ENCODE data around the gene CBX6. TPM values are rescaled to one million over a fixed set of nuclear protein-coding genes. Genes with fewer than 3 reads are reported as not detected.

The CBX6 gene
- total RNA-seq, 1 donor from 2014 or later, result 61.6 TPM

DNA sequence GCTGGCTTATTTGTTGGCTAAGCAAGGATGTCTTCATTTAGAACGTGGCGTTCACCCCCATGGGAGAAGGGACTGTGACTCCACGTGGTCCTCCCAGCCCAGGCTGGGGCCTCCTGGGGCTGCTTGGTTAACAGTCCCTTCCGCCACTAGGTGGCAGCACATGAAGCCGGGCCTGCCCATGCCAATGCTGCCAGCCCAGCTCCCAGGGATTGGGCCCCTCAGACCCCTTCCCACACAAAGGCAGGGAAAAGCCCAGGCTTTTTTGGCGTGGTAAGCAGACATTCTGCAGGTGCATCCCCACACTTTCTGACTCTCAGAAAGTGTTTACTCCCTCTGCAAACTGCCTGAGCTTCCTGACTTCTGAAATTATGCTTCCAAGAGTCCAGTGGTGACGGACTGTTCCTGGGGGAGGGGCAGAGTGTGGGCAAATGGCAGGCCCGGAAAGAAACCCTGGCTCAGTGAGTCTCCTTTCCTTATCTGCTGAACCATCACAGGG, 3.1 kb downstream of the CBX6 start:
- Histone ChIP-seq H3K27ac (no peak overlapping the region), H3K4me3 (no peak overlapping the region), H3K36me3 (peaks cover 37% of the 10 kb centered on the region), H3K4me1 (peaks cover 44% of the 10 kb centered on the region), H3K27me3 (no peaks in the 10 kb centered on the region), H3K9me3 (no peaks in the 10 kb centered on the region)
- DNase-seq, result peak; percentile 90
- TF ChIP-seq, protein P1, sequence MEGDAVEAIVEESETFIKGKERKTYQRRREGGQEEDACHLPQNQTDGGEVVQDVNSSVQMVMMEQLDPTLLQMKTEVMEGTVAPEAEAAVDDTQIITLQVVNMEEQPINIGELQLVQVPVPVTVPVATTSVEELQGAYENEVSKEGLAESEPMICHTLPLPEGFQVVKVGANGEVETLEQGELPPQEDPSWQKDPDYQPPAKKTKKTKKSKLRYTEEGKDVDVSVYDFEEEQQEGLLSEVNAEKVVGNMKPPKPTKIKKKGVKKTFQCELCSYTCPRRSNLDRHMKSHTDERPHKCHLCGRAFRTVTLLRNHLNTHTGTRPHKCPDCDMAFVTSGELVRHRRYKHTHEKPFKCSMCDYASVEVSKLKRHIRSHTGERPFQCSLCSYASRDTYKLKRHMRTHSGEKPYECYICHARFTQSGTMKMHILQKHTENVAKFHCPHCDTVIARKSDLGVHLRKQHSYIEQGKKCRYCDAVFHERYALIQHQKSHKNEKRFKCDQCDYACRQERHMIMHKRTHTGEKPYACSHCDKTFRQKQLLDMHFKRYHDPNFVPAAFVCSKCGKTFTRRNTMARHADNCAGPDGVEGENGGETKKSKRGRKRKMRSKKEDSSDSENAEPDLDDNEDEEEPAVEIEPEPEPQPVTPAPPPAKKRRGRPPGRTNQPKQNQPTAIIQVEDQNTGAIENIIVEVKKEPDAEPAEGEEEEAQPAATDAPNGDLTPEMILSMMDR (IDR thresholded peaks at IDR 0.05), result peak; percentile 97
- ATAC-seq, result peak; percentile 54
- intact Hi-C loops (cut with DNase I), result no loop called here

DNA sequence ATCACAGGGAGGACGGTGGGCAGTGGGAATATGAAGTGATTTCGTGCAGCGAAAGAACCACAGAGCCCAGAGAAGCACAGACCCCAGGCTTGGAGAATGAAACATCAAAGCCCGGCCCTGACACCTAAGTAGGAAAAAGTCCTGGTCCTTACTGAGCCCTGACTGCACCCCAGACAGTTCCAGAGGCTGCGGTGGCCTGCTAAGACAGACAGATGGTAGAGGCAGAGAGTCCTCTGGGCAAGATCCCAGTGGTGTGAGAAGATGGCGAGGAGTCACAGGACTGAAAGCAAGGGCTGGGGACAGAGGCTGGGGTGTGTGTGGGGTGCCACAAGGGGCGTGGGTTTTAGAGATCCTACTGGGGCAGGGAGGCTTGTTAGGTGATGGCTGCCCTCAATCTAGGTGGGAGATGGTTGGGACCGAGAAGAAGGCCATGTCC, 3.7 kb downstream of the CBX6 start:
- ATAC-seq (no peak), DNase-seq (no peak)
- Histone ChIP-seq H3K36me3 (peaks cover 37% of the 10 kb centered on the region), H3K27me3 (no peaks in the 10 kb centered on the region), H3K9me3 (no peaks in the 10 kb centered on the region), H3K4me3 (no peak overlapping the region), H3K4me1 (peaks cover 39% of the 10 kb centered on the region), H3K27ac (no peak overlapping the region)
- TF ChIP-seq, protein P1 (IDR thresholded peaks at IDR 0.05), result no peak
- intact Hi-C loops (cut with DNase I), result no loop called here

DNA sequence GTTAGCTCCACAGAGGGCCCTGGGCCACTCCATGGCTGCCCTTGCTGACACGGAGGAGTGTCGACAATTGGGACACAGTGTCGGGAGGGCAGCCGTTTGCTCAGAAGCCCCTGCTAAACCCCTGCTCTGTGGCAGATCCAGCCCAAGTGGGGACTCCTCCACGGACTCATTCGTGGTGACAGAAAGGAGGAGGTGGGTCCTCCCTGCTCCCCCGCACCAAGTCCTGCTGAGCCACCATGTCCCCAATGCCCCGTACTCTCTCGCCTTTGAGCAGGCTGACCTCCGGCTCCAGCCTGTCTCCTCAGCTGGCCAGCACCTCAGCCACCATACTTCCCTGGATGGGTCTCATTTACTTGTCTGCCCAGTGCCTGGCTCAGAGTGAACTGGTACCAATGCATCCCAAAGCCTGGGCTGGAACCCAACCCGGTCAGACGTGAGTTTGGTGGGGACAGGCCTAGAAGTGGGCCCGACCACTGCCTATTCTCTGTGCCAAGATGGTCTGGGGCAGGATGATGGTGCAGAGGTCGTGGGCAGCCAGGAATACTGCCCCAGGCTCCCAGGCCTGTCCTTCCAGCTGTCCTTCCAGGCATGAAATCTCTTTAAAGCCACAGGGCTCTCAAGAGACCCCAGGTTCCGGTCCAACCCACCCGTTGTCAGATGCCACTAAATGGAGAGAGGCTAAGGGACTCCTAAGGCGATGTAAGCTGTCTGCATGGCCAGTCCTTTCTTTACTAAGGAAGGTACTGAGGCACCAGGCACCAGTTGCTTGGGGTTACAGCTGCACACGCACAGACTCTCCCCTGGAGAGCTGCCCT, 4.3 kb downstream of the CBX6 start:
- Histone ChIP-seq H3K4me3 (no peak overlapping the region), H3K4me1 (peaks cover 41% of the 10 kb centered on the region), H3K36me3 (peaks cover 37% of the 10 kb centered on the region), H3K27me3 (no peaks in the 10 kb centered on the region), H3K9me3 (no peaks in the 10 kb centered on the region), H3K27ac (no peak overlapping the region)
- TF ChIP-seq, protein P1 (IDR thresholded peaks at IDR 0.05), result no peak
- DNase-seq (no peak), ATAC-seq (no peak)
- intact Hi-C loops (cut with DNase I), result no loop called here

DNA sequence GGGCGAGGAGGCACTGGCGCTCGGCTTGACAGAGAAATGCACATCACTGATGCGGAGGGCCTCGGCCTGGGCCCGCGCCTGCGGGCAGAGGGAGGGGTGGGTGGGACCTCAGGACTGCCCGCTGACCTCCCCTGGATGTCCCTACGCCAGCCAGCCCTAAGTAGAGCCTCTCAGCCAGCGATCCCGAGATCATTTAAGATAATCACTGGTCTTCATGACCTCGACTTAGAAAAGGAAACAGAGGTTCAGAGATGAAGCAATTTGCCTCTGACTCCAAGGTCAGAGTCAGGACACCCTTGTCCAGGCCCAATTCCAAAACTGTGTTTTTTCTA, 4.9 kb downstream of the CBX6 start:
- no peak for DNase-seq
- H3K9me3 ChIP-seq, result no peaks in the 10 kb centered on the region
- peaks cover 37% of the 10 kb centered on the region for H3K36me3 ChIP-seq
- intact Hi-C loops (cut with DNase I), result no loop called here
- no peak overlapping the region for H3K4me3 ChIP-seq
- TF ChIP-seq, protein P1 (IDR thresholded peaks at IDR 0.05), result no peak
- H3K27ac ChIP-seq, result no peak overlapping the region
- no peaks in the 10 kb centered on the region for H3K27me3 ChIP-seq
- ATAC-seq, result no peak
- peaks cover 44% of the 10 kb centered on the region for H3K4me1 ChIP-seq

DNA sequence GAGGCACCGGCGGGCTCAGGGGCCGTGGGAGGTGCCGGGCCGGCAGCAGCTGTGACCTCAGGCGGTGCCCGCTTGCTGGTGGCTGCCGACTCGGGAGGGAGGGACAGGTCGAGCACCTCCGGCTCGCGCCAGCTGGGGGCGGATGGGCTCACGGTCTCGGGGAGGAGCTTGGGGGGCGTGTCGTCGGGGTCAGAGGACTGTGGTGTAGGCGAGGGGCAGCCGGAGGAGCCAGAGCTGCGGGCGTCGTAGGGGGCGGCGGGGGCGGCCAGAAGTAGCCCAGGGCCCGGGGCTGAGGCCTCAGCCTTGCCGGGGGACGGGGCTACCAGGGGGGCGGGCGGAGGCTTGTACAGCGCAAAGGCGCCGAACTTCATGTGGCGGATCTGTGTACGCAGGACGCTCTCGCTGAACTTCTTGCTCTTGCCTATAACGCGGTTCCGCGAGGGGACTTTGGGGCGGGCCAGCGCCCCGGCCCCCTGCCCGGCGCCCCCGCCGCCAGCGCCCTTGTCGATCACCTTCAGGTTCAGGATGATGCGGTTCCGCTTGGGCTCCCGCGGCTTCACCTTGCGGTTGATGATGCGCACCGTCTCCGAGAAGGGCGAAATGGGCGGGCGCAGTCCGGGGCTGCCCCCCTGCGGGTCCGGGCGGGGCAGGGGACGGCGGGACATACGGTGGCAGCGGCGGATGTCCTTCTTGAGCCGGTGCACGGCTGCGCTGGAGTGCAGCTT, 5.5 kb downstream of the CBX6 start:
- TF ChIP-seq, protein P1 (IDR thresholded peaks at IDR 0.05), result no peak
- Histone ChIP-seq H3K27me3 (no peaks in the 10 kb centered on the region), H3K27ac (no peak overlapping the region), H3K9me3 (no peaks in the 10 kb centered on the region), H3K4me1 (peaks cover 44% of the 10 kb centered on the region), H3K4me3 (no peak overlapping the region), H3K36me3 (peaks cover 37% of the 10 kb centered on the region)
- peak; percentile 63 for DNase-seq
- intact Hi-C loops (cut with DNase I), result no loop called here
- no peak for ATAC-seq

Measured in upper lobe of right lung (tissue), 1 donor.